GM12801 (cell line): ENCODE data around the gene GRAMD2A.

Source experiments
- TF ChIP-seq, protein P1 (sequence below): IDR thresholded peaks from one replicate; pipeline ENCODE4 v1.5.1; 2011; ENCODE audit warnings: control low read depth; ENCODE audit not compliant: insufficient read length; ENCODE audit errors: extremely low read depth

The GRAMD2A gene

DNA sequence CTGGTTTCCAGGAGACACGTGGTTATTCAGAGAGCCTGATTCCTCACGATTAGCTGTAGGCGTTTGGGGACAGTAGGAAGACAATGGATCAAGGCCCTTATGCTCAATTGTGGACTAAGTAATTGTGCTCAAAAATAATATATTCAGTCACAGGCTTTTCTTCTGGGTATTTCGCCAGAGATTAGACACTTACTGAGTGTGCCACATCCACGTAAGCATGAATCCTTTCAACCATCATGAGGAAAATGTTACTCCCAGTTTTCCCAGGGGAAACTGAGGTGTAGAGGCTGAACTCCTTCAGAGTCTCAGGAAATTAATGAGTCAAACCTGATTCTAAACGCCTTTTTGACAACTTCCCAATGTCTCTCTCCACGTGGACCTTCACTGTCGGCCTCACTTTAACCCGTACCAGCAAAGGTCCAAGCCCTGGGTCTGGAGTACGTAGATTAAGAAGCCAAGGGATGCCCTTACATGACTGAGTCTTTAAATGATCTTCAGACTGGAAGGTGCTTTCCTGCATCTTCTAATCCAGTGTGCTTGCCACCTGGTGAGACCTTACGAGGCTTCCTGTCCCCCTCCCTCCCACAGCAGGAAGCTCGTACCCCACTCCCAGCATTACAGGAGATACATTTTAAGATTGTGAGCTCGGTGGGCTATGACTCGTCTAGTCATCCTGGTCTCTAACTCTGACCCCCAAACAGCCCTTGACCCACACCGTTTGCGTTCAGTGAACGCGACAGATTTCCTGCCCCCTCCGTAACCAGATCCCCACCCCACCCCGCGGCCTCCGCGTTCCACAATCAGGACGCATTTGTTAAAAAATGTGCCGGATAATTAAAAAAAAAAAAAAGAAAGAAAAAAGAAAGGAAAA, 31.7 kb upstream of the GRAMD2A start:
- TF ChIP-seq, protein P1, sequence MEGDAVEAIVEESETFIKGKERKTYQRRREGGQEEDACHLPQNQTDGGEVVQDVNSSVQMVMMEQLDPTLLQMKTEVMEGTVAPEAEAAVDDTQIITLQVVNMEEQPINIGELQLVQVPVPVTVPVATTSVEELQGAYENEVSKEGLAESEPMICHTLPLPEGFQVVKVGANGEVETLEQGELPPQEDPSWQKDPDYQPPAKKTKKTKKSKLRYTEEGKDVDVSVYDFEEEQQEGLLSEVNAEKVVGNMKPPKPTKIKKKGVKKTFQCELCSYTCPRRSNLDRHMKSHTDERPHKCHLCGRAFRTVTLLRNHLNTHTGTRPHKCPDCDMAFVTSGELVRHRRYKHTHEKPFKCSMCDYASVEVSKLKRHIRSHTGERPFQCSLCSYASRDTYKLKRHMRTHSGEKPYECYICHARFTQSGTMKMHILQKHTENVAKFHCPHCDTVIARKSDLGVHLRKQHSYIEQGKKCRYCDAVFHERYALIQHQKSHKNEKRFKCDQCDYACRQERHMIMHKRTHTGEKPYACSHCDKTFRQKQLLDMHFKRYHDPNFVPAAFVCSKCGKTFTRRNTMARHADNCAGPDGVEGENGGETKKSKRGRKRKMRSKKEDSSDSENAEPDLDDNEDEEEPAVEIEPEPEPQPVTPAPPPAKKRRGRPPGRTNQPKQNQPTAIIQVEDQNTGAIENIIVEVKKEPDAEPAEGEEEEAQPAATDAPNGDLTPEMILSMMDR: no peak

DNA sequence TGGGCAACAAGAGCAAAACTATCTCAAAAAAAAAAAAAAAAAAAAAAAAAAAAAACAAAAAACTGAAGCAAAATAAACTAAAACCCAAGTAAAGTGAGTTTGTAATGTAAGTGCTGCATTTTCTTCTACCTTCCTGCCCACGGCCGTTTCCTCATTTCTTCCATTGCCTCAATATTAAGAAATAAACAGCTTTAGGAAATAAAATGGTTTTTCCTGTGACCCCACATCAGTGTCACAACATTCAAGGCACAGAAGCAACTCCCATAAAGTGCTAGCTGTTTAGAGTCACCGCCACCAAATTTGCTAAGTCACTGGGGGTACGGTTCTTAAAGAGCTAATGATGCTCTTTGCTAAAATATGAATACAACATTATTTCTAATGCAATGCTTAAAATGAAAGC, 30.1 kb upstream of the GRAMD2A start:
- TF ChIP-seq, protein P1: no peak

DNA sequence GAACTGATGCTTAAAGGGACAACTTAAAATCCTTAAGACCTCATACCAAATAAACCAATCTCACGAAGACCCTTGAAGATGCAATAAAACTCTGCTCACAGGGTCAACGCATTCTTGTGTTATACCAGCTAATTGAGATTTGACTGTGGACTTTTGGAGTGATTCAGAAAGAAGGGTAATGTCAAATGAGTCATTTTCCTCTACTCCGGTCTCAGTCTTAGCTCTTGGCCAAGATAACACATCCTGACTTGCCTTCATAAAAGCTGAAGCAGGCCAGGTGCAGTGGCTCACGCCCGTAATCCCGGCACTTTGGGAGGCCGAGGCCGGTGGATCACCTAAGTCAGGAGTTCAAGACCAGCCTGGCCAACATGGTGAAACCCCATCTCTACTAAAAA, 29.6 kb upstream of the GRAMD2A start:
- TF ChIP-seq, protein P1: no peak

DNA sequence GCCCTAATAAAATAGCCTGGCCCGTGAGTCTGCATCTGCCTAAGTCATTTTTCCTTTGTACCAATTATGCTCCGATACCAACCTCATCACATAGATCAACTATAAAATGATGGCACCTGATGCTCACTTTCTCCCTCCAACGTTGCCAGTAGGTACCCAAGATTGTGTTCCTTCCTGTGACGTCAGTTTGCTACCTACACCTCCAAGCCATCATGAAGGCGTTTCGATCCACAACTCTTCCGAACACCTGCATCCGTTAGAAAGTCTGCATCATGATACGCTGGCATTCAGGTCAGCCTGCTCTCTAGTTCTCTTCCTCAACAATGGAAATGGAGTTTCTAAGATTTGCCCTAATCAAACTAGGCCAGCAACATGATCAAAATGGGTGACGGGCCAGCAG, 25.7 kb upstream of the GRAMD2A start:
- TF ChIP-seq, protein P1: no peak

DNA sequence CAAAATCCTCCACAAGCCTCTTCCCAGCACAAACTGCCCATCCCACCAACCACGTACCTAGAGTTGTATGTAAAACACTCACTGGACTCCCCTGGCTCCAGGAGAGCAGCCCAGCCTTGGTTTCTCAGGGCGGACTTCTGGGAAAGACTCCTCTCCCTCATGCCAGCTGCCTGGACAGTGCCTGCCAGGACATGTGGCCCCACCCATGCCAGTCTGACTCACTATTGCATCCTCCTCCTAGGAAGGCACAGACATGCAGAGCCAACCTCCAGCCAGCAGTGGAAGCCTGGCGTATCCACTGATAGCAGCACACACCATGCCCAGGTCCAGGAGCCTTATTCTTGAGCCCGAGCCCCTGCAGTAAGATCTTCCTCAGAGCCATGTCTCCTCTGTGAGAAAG, 24.8 kb upstream of the GRAMD2A start:
- TF ChIP-seq, protein P1: no peak

DNA sequence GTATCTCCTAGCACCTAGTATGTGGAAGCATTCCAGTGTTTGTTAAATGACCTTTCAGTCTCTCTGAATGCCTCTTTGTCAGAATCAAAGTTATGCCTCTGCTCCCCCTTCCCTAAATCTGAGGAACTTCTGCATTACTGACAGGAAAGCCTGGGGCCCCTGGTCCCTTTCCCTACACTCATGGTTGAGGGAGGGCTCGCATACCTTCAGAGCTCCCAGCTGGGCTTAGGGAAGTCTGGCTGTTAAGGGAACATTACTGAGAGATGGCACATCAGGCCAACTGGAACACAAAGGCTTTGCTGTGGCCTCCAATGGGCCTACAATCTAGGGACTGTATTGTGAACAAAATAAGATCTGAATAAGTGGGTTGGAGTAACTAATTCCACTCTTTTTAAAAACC, 23.1 kb upstream of the GRAMD2A start:
- TF ChIP-seq, protein P1: no peak

DNA sequence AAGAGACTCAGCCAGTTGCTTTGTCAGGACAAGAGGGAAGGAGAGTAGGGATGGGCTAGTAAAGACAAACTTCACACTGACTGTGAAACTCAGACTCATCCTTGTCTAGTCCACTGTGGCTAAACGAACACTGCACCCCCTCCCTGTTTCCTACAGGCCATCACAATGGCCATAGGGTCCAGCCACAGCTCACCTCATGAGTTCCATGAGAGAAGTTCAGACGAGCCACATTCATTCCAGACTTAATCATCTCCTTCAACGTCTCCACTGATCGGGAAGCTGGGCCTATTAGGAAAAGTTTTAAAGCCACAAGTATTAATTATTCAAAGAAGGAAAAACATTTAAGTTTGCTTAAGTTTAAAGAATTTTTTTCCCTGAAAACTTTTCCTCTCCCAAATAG, 19.6 kb upstream of the GRAMD2A start:
- TF ChIP-seq, protein P1: no peak
